Panc1 (cell line): ENCODE results near the gene FAM216A. TPM values are rescaled to one million over a fixed set of nuclear protein-coding genes. Genes with fewer than 3 reads are reported as not detected.

ENCODE experiments used
- ATAC-seq: fragments of 200-7000 bp; cut with Tn5 transposase; 2 replicates; pipeline ENCODE4 v1.9.1; 2020; ENCODE audit warnings: mild to moderate bottlenecking, moderate library complexity
- BruUV-seq: library from RNA; stranded (reverse); fragments of 400-500 nt; replicated peaks from 2 replicates; lab custom pipeline; 2021; lab: Mats Ljungman, UMichigan
- CTCF ChIA-PET: fragments of 300-600 bp; sonication (Branson Sonifier 250); formaldehyde crosslinking; loops from one replicate; lab custom pipeline; 2022; ENCODE audit warnings: antibody characterized with exemption; lab: Charles Lee
- POLR2A ChIA-PET: fragments of 300-600 bp; sonication (Branson Sonifier 250); formaldehyde crosslinking; loops from one replicate; lab custom pipeline; 2022; ENCODE audit warnings: antibody characterized with exemption; lab: Charles Lee
- DNase-seq: peaks from one replicate; pipeline ENCODE4 v3.0.0-alpha.2; 2010; ENCODE audit warnings: low read depth, low spot score
- H3K27ac ChIP-seq: 2 replicates; pipeline ENCODE4 v1.5.1; 2011; ENCODE audit warnings: mild to moderate bottlenecking, low read length, inconsistent platforms
- H3K27me3 ChIP-seq: fragments of 200-500 bp; sonication (Bioruptor generic); 2 replicates; pipeline ENCODE4 v1.6.0; 2014; ENCODE audit warnings: low read length, inconsistent platforms; ENCODE audit not compliant: control insufficient read depth, insufficient read depth
- H3K36me3 ChIP-seq: fragments of 200-500 bp; sonication (Bioruptor generic); 2 replicates; pipeline ENCODE4 v1.5.1; 2014; ENCODE audit warnings: inconsistent platforms, mild to moderate bottlenecking, low read length, moderate library complexity; ENCODE audit not compliant: control insufficient read depth, insufficient read depth
- H3K4me1 ChIP-seq: 2 replicates; pipeline ENCODE4 v1.5.1; 2011; ENCODE audit warnings: inconsistent platforms, mild to moderate bottlenecking, low read length, moderate library complexity; ENCODE audit not compliant: control insufficient read depth, insufficient read depth
- H3K4me3 ChIP-seq, 2 experiments: 2 replicates each; pipeline ENCODE4 v1.5.1; 2011 to 2012; ENCODE audit warnings: low read depth in 2 of 2, low read length in 2 of 2, mild to moderate bottlenecking in 2 of 2, inconsistent platforms in 1 of 2, moderate library complexity in 1 of 2
- H3K9me3 ChIP-seq: fragments of 200-500 bp; sonication (Bioruptor generic); 2 replicates; pipeline ENCODE4 v1.5.1; 2014; ENCODE audit warnings: low read depth, mild to moderate bottlenecking, inconsistent platforms, low read length, moderate library complexity; ENCODE audit not compliant: control insufficient read depth, insufficient read depth
- CTCF ChIP-seq: fragments of 450-650 bp; IDR thresholded peaks from 2 replicates; pipeline ENCODE4 v1.5.1; 2017; ENCODE audit warnings: mild to moderate bottlenecking
- POLR2AphosphoS5 ChIP-seq: IDR thresholded peaks from 2 replicates; pipeline ENCODE4 v1.6.1; 2012; ENCODE audit warnings: mild to moderate bottlenecking, low read depth, low read length, moderate library complexity
- SIN3A ChIP-seq: IDR thresholded peaks from 2 replicates; pipeline ENCODE4 v1.6.1; 2012; ENCODE audit warnings: low read depth, mild to moderate bottlenecking, low read length, moderate library complexity, borderline replicate concordance; ENCODE audit not compliant: insufficient read depth
- TCF7L2 ChIP-seq: IDR thresholded peaks from 2 replicates; pipeline ENCODE4 v1.6.1; 2011; ENCODE audit warnings: mild to moderate bottlenecking, low read depth, low read length, inconsistent platforms
- in situ Hi-C: cut with HindIII; loops from 2 replicates; pipeline ENCODE4 v1.10.0; 2016; ENCODE audit warnings: low sequenced_read_pairs, low pct_unique_long_range_greater_than_20kb
- intact Hi-C: fragments of 100-400 bp; cut with micrococcal nuclease; formaldehyde crosslinking; loops from one replicate; pipeline ENCODE4 v1.10.0; 2022; ENCODE audit not compliant: unreplicated experiment
- total RNA-seq: library from RNA; stranded (reverse); gene quantifications from one replicate; pipeline ENCODE4 v1.2.1, GENCODE V29; 2021; ENCODE audit not compliant: unreplicated experiment
- TF ChIP-seq, protein P1 (sequence below), 2 experiments: IDR thresholded peaks; 2 replicates each; pipeline ENCODE4 v1.6.1; 2011 to 2012; ENCODE audit warnings: low read depth in 2 of 2, control low read depth in 1 of 2, low read length in 1 of 2, mild to moderate bottlenecking in 1 of 2, moderate library complexity in 1 of 2; ENCODE audit not compliant: insufficient read depth in 1 of 2

FAM216A gene
- total RNA-seq, 1 experiment from 2014 or later = 22.3 TPM

GRCh38 chr12:110444455-110444854 is 24.2 kb upstream of the FAM216A start:
- in situ Hi-C loops (no loop called here), intact Hi-C loops (no loop called here)
- ChIA-PET POLR2A (no interaction called here), CTCF (no interaction called here)
- DNase-seq = no peak
- H3K4me1 ChIP-seq = peaks cover 6% of the 10 kb centered on the region; the same call in 1 of the 2 replicates
- ATAC-seq = no peak
- H3K9me3 ChIP-seq = no peaks in the 10 kb centered on the region
- no peak for TF ChIP-seq POLR2AphosphoS5
- no peak for TF ChIP-seq SIN3A
- TF ChIP-seq CTCF = no peak
- TF ChIP-seq, protein P1, sequence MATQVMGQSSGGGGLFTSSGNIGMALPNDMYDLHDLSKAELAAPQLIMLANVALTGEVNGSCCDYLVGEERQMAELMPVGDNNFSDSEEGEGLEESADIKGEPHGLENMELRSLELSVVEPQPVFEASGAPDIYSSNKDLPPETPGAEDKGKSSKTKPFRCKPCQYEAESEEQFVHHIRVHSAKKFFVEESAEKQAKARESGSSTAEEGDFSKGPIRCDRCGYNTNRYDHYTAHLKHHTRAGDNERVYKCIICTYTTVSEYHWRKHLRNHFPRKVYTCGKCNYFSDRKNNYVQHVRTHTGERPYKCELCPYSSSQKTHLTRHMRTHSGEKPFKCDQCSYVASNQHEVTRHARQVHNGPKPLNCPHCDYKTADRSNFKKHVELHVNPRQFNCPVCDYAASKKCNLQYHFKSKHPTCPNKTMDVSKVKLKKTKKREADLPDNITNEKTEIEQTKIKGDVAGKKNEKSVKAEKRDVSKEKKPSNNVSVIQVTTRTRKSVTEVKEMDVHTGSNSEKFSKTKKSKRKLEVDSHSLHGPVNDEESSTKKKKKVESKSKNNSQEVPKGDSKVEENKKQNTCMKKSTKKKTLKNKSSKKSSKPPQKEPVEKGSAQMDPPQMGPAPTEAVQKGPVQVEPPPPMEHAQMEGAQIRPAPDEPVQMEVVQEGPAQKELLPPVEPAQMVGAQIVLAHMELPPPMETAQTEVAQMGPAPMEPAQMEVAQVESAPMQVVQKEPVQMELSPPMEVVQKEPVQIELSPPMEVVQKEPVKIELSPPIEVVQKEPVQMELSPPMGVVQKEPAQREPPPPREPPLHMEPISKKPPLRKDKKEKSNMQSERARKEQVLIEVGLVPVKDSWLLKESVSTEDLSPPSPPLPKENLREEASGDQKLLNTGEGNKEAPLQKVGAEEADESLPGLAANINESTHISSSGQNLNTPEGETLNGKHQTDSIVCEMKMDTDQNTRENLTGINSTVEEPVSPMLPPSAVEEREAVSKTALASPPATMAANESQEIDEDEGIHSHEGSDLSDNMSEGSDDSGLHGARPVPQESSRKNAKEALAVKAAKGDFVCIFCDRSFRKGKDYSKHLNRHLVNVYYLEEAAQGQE (IDR thresholded peaks at IDR 0.05; ENCODE audit: insufficient read depth in 1 of 2, low read depth in 2 of 2, low read length in 1 of 2) = no peak
- no peak for TF ChIP-seq TCF7L2
- H3K4me3 ChIP-seq = no peak overlapping the region
- BruUV-seq = no TSS peak
- H3K36me3 ChIP-seq = peaks cover 18% of the 10 kb centered on the region
- no peak overlapping the region for H3K27ac ChIP-seq
- no peaks in the 10 kb centered on the region for H3K27me3 ChIP-seq

GRCh38 chr12:110449799-110450497 is 18.7 kb upstream of the FAM216A start, which contains the start of gene ARPC3:
TSS of gene ARPC3 (minus strand) at chr12:110450337. CDS start at chr12:110450260, 77 bp downstream.
- Histone ChIP-seq H3K27ac (peak within 1 kb of the TSS; percentile 85), H3K9me3 (no peaks in the 10 kb centered on the region), H3K27me3 (no peaks in the 10 kb centered on the region), H3K4me3 (peak within 1 kb of the TSS; percentile 77 to 97), H3K36me3 (peaks cover 14% of the 10 kb centered on the region), H3K4me1 (peaks cover 6% of the 10 kb centered on the region; the same call in 1 of the 2 replicates)
- POLR2A ChIA-PET = interaction anchor here (0.5 to 1.2 kb wide), 2 partner anchors 17 to 18 kb away, joined by 5 to 7 read pairs; partner anchors contain the start of genes FAM216A and GPN3
- ATAC-seq (peak; percentile 99), DNase-seq (peak; percentile 67)
- CTCF ChIA-PET = interaction anchor here (0.6 to 1.8 kb wide), 9 partner anchors 9 to 438 kb away, joined by 3 to 10 read pairs (median 6); partner anchors contain the start of genes FAM216A and GPN3
- TF ChIP-seq TCF7L2 = 0 out of 2 replicates have a peak, but pooled peaks have one; percentile 26
- peak; percentile 97 for TF ChIP-seq POLR2AphosphoS5
- peak; percentile 57; the same call in 1 of the 2 replicates for TF ChIP-seq SIN3A
- TF ChIP-seq, protein P1 (IDR thresholded peaks at IDR 0.05; ENCODE audit: insufficient read depth in 1 of 2, low read depth in 2 of 2, low read length in 1 of 2) = no peak
- peak; percentile 96 for TF ChIP-seq CTCF
- TSS peak; percentile 91 for BruUV-seq
- in situ Hi-C loops (no loop called here), intact Hi-C loops (no loop called here)
